Parietal lobe (tissue), 1 donor: Measurements from ENCODE around the gene GOSR1. TPM values are rescaled to one million over a fixed set of nuclear protein-coding genes. Genes with fewer than 3 reads are reported as not detected.

ENCODE experiments used
- total RNA-seq: library from RNA; depleted of rRNA; stranded (reverse); fragments of >200 nt; gene quantifications from one replicate; pipeline ENCODE4 v1.2.3, GENCODE V29; 2014

GOSR1 gene
- total RNA-seq, result 36.9 TPM

GRCh38 chr17:30477083-30477773 is at the start of gene GOSR1:
Gene GOSR1 (plus strand): TSS chr17:30477408. CDS start chr17:30477434, 26 bp downstream.

Other genes with a start within 250 kb of the GOSR1 start
- gene SLC6A4, start 241.7 kb upstream of the GOSR1 start, total RNA-seq, result under 0.01 TPM
- 42.3 TPM for gene BLMH, start 185.5 kb upstream of the GOSR1 start, total RNA-seq
- not detected for gene TMIGD1, start 143.4 kb upstream of the GOSR1 start, total RNA-seq
- 72.0 TPM for gene CPD, start 98.5 kb upstream of the GOSR1 start, total RNA-seq